ENCODE results near the gene ACOT13. TPM values are rescaled to one million over a fixed set of nuclear protein-coding genes. Genes with fewer than 3 reads are reported as not detected.
"Not testable (repeated sequence)": the region's sequence is repeated elsewhere in the genome, so short reads cannot be mapped to it uniquely, and the experiment has no call there.

ACOT13 gene
- polyA plus RNA-seq, 2 donors, result 8.7 to 21.8 TPM

DNA sequence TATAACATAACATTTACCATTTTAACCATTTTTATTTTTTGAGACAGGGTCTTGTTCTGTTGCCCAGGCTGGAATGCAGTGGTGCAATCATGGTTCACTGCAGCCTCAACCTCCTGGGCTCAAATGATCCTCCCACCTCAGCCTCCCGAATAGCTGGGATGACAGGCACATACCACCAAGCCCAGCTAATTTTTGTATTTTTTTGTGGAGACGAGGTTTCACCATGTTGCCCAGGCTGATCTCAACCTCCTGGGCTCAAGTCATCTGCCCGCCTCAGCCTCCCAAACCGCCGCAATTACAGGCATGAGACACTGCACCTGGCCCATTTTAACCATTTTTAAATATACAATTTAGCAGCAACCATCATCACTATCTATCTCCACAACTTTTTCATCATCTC is 26.2 kb upstream of the ACOT13 start:
- not testable (repeated sequence) for H3K27me3 ChIP-seq (ENCODE audit: control insufficient read depth in 1 of 2, insufficient read depth in 2 of 2, low read length in 2 of 2); H3K4me3 ChIP-seq (ENCODE audit: low read depth in 1 of 2, low read length in 2 of 2); H3K27ac ChIP-seq (ENCODE audit: low read depth in 2 of 2, low read length in 1 of 2); H3K36me3 ChIP-seq (ENCODE audit: control insufficient read depth in 2 of 2, insufficient read depth in 2 of 2, low read length in 1 of 2); H3K9me3 ChIP-seq (ENCODE audit: control insufficient read depth in 2 of 2, insufficient read depth in 1 of 2, low read depth in 1 of 2, low read length in 1 of 2); H3K4me1 ChIP-seq (ENCODE audit: control insufficient read depth in 2 of 2, insufficient read depth in 2 of 2, low read length in 1 of 2)
- 85 to 92% methylated on average over 5 of the region's 5 CpGs for WGBS, 2 donors

DNA sequence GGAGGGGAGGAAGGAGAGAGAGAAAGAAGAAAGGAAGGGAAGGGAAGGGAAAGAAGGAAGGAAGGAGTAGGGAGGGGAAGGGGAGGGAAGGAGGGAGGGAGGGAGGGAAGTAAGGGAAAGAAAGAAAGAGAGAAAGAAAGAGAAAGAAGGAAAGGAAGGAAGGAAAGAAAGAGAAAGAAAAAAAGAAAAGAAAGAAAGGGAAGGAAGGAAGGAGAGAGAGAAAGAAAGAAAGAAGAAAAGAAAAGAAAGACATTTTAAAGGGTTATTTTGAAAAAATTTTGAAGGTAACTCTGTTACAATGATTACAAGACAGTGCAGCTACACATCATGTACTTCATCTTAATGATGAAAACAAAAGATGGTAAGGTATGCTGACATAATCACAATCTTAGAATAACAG is 24.8 kb upstream of the ACOT13 start:
- no peaks in the 10 kb centered on the region for H3K36me3 ChIP-seq (ENCODE audit: control insufficient read depth in 2 of 2, insufficient read depth in 2 of 2, low read length in 1 of 2)
- peaks cover 5 to 6% of the 10 kb centered on the region in 2 donors for H3K4me1 ChIP-seq (ENCODE audit: control insufficient read depth in 2 of 2, insufficient read depth in 2 of 2, low read length in 1 of 2)
- no peaks in the 10 kb centered on the region for H3K9me3 ChIP-seq (ENCODE audit: control insufficient read depth in 2 of 2, insufficient read depth in 1 of 2, low read depth in 1 of 2, low read length in 1 of 2)
- no peaks in the 10 kb centered on the region for H3K27me3 ChIP-seq (ENCODE audit: control insufficient read depth in 1 of 2, insufficient read depth in 2 of 2, low read length in 2 of 2)
- no peak overlapping the region for H3K27ac ChIP-seq (ENCODE audit: low read depth in 2 of 2, low read length in 1 of 2)
- H3K4me3 ChIP-seq (ENCODE audit: low read depth in 1 of 2, low read length in 2 of 2), result no peak overlapping the region

DNA sequence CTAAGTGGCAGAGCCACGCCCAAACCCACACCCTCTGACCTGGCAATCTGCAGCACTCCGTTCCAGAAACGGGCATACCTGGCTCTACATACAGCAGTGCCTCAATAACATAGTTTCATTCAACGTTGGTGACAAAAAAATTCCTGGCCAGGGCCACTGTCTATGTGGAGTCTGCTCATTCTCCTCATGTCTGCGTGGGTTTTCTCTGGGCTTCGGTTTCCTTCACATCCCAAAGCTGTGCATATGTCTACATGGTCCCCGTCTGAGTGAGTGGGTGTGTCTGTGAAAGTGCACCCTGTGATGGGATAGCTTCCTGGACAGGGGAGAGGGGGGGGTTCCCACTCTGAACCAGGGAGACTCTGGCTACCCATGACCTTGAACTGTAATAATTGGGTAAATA is 23.0 kb upstream of the ACOT13 start:
- H3K9me3 ChIP-seq (ENCODE audit: control insufficient read depth in 2 of 2, insufficient read depth in 1 of 2, low read depth in 1 of 2, low read length in 1 of 2), result no peaks in the 10 kb centered on the region
- WGBS, 2 donors, result 63 to 66% methylated on average over 7 of the region's 7 CpGs
- peaks cover 5 to 6% of the 10 kb centered on the region in 2 donors for H3K4me1 ChIP-seq (ENCODE audit: control insufficient read depth in 2 of 2, insufficient read depth in 2 of 2, low read length in 1 of 2)
- no peaks in the 10 kb centered on the region for H3K27me3 ChIP-seq (ENCODE audit: control insufficient read depth in 1 of 2, insufficient read depth in 2 of 2, low read length in 2 of 2)
- no peaks in the 10 kb centered on the region for H3K36me3 ChIP-seq (ENCODE audit: control insufficient read depth in 2 of 2, insufficient read depth in 2 of 2, low read length in 1 of 2)
- H3K4me3 ChIP-seq (ENCODE audit: low read depth in 1 of 2, low read length in 2 of 2), result no peak overlapping the region
- no peak overlapping the region for H3K27ac ChIP-seq (ENCODE audit: low read depth in 2 of 2, low read length in 1 of 2)

GRCh38 chr6:24644377-24644776 is 22.5 kb upstream of the ACOT13 start:
- 68 to 75% methylated on average over 4 of the region's 4 CpGs for WGBS, 2 donors
- no peaks in the 10 kb centered on the region for H3K36me3 ChIP-seq (ENCODE audit: control insufficient read depth in 2 of 2, insufficient read depth in 2 of 2, low read length in 1 of 2)
- no peaks in the 10 kb centered on the region for H3K27me3 ChIP-seq (ENCODE audit: control insufficient read depth in 1 of 2, insufficient read depth in 2 of 2, low read length in 2 of 2)
- H3K9me3 ChIP-seq (ENCODE audit: control insufficient read depth in 2 of 2, insufficient read depth in 1 of 2, low read depth in 1 of 2, low read length in 1 of 2), result no peaks in the 10 kb centered on the region
- H3K27ac ChIP-seq (ENCODE audit: low read depth in 2 of 2, low read length in 1 of 2), result no peak overlapping the region
- H3K4me3 ChIP-seq (ENCODE audit: low read depth in 1 of 2, low read length in 2 of 2), result no peak overlapping the region
- peaks cover 5 to 6% of the 10 kb centered on the region in 2 donors for H3K4me1 ChIP-seq (ENCODE audit: control insufficient read depth in 2 of 2, insufficient read depth in 2 of 2, low read length in 1 of 2)

DNA sequence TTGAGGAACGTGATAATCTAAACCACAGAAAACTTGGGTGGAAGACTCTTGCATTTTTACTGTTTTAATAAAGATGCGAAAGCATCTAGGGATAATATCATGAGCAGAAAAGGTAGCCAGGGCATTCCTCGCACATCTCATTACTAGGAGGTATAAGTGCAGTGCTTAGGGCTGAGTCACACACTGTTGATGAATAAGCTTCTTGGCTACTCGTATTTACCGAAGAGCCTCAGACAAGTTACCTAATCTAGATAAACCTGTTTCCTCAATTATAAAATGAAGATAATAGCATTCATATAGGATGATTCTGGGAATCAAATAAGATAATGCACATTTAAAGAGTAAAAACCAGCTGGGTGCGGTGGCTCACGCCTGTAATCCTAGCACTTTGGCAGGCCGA is 20.1 kb upstream of the ACOT13 start:
- Histone ChIP-seq H3K4me3 (ENCODE audit: low read depth in 1 of 2, low read length in 2 of 2) (no peak overlapping the region), H3K36me3 (ENCODE audit: control insufficient read depth in 2 of 2, insufficient read depth in 2 of 2, low read length in 1 of 2) (no peaks in the 10 kb centered on the region), H3K9me3 (ENCODE audit: control insufficient read depth in 2 of 2, insufficient read depth in 1 of 2, low read depth in 1 of 2, low read length in 1 of 2) (no peaks in the 10 kb centered on the region), H3K27ac (ENCODE audit: low read depth in 2 of 2, low read length in 1 of 2) (peak overlapping the region; percentile 38 to 78), H3K27me3 (ENCODE audit: control insufficient read depth in 1 of 2, insufficient read depth in 2 of 2, low read length in 2 of 2) (no peaks in the 10 kb centered on the region), H3K4me1 (ENCODE audit: control insufficient read depth in 2 of 2, insufficient read depth in 2 of 2, low read length in 1 of 2) (peaks cover 5 to 6% of the 10 kb centered on the region in 2 donors)
- WGBS, 2 donors, result 49 to 62% methylated on average over 8 of the region's 8 CpGs

DNA sequence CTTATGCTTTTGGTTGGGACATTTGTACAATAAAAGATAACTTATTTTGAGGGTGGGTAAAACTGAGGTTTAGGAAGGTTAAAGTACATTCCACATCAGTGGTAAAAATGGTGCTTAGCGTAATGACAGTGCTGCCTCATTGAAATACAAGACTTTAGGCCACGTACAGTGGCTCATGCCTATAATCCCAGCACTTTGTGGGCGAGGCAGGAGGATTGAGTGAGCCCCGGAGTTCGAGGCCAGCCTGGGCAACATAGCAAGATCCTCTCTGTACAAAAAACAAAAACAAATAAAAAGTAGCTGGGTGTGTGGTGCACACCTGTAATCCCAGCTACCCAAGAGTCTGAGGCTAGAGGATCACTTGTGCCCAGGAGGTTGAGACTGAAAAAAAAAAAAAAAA is 18.6 kb upstream of the ACOT13 start:
- 93 to 94% methylated on average over 5 of the region's 5 CpGs for WGBS, 2 donors
- Histone ChIP-seq H3K27ac (ENCODE audit: low read depth in 2 of 2, low read length in 1 of 2) (no peak overlapping the region), H3K9me3 (ENCODE audit: control insufficient read depth in 2 of 2, insufficient read depth in 1 of 2, low read depth in 1 of 2, low read length in 1 of 2) (no peaks in the 10 kb centered on the region), H3K4me3 (ENCODE audit: low read depth in 1 of 2, low read length in 2 of 2) (no peak overlapping the region), H3K27me3 (ENCODE audit: control insufficient read depth in 1 of 2, insufficient read depth in 2 of 2, low read length in 2 of 2) (no peaks in the 10 kb centered on the region), H3K4me1 (ENCODE audit: control insufficient read depth in 2 of 2, insufficient read depth in 2 of 2, low read length in 1 of 2) (peaks cover 5 to 6% of the 10 kb centered on the region in 2 donors), H3K36me3 (ENCODE audit: control insufficient read depth in 2 of 2, insufficient read depth in 2 of 2, low read length in 1 of 2) (peaks cover 0 to 2% of the 10 kb centered on the region in 2 donors)

GRCh38 chr6:24649691-24650090 is 17.2 kb upstream of the ACOT13 start:
- peaks cover 0 to 2% of the 10 kb centered on the region in 2 donors for H3K36me3 ChIP-seq (ENCODE audit: control insufficient read depth in 2 of 2, insufficient read depth in 2 of 2, low read length in 1 of 2)

DNA sequence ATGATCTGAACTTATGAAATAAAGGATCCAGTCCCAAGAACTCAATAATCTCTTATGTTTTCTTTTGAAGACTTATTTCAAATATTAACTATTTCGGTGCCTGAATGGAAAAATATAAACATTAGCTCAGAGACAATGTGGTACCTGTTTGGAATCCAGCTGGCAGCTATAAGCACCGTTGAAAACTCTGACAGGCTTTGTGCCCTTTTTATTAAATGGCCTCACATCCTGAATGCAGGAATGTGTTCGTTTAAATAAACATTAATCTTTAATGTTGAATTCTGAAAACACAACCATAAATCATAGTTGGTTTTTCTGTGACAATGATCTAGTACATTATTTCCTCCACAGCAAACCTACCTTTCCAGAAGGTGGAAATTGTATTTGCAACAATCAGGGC is 16.5 kb upstream of the ACOT13 start:
- no peak overlapping the region for H3K4me3 ChIP-seq (ENCODE audit: low read depth in 1 of 2, low read length in 2 of 2)
- no peaks in the 10 kb centered on the region for H3K9me3 ChIP-seq (ENCODE audit: control insufficient read depth in 2 of 2, insufficient read depth in 1 of 2, low read depth in 1 of 2, low read length in 1 of 2)
- H3K27ac ChIP-seq (ENCODE audit: low read depth in 2 of 2, low read length in 1 of 2), result no peak overlapping the region
- WGBS, 2 donors, result 29 to 31% methylated on average over 3 of the region's 3 CpGs
- H3K4me1 ChIP-seq (ENCODE audit: control insufficient read depth in 2 of 2, insufficient read depth in 2 of 2, low read length in 1 of 2), result peaks cover 5 to 6% of the 10 kb centered on the region in 2 donors
- H3K27me3 ChIP-seq (ENCODE audit: control insufficient read depth in 1 of 2, insufficient read depth in 2 of 2, low read length in 2 of 2), result no peaks in the 10 kb centered on the region
- peaks cover 0 to 2% of the 10 kb centered on the region in 2 donors for H3K36me3 ChIP-seq (ENCODE audit: control insufficient read depth in 2 of 2, insufficient read depth in 2 of 2, low read length in 1 of 2)

More at GRCh38 chr6:24649691-24650090, 17.2 kb upstream of the ACOT13 start:
- H3K9me3 ChIP-seq (ENCODE audit: control insufficient read depth in 2 of 2, insufficient read depth in 1 of 2, low read depth in 1 of 2, low read length in 1 of 2), result no peaks in the 10 kb centered on the region
- peaks cover 5 to 6% of the 10 kb centered on the region in 2 donors for H3K4me1 ChIP-seq (ENCODE audit: control insufficient read depth in 2 of 2, insufficient read depth in 2 of 2, low read length in 1 of 2)
- WGBS, 2 donors, result 69 to 74% methylated on average over 2 of the region's 2 CpGs
- H3K27me3 ChIP-seq (ENCODE audit: control insufficient read depth in 1 of 2, insufficient read depth in 2 of 2, low read length in 2 of 2), result no peaks in the 10 kb centered on the region
- H3K27ac ChIP-seq (ENCODE audit: low read depth in 2 of 2, low read length in 1 of 2), result no peak overlapping the region
- no peak overlapping the region for H3K4me3 ChIP-seq (ENCODE audit: low read depth in 1 of 2, low read length in 2 of 2)

GRCh38 chr6:24655215-24655614 is 11.7 kb upstream of the ACOT13 start:
- Histone ChIP-seq H3K9me3 (ENCODE audit: control insufficient read depth in 2 of 2, insufficient read depth in 1 of 2, low read depth in 1 of 2, low read length in 1 of 2) (no peaks in the 10 kb centered on the region), H3K4me1 (ENCODE audit: control insufficient read depth in 2 of 2, insufficient read depth in 2 of 2, low read length in 1 of 2) (no peaks in the 10 kb centered on the region), H3K36me3 (ENCODE audit: control insufficient read depth in 2 of 2, insufficient read depth in 2 of 2, low read length in 1 of 2) (peaks cover 2% of the 10 kb centered on the region in 2 donors), H3K4me3 (ENCODE audit: low read depth in 1 of 2, low read length in 2 of 2) (no peak overlapping the region), H3K27me3 (ENCODE audit: control insufficient read depth in 1 of 2, insufficient read depth in 2 of 2, low read length in 2 of 2) (no peaks in the 10 kb centered on the region), H3K27ac (ENCODE audit: low read depth in 2 of 2, low read length in 1 of 2) (no peak overlapping the region)
- WGBS, 2 donors, result 79 to 84% methylated on average over 1 of the region's 1 CpG

DNA sequence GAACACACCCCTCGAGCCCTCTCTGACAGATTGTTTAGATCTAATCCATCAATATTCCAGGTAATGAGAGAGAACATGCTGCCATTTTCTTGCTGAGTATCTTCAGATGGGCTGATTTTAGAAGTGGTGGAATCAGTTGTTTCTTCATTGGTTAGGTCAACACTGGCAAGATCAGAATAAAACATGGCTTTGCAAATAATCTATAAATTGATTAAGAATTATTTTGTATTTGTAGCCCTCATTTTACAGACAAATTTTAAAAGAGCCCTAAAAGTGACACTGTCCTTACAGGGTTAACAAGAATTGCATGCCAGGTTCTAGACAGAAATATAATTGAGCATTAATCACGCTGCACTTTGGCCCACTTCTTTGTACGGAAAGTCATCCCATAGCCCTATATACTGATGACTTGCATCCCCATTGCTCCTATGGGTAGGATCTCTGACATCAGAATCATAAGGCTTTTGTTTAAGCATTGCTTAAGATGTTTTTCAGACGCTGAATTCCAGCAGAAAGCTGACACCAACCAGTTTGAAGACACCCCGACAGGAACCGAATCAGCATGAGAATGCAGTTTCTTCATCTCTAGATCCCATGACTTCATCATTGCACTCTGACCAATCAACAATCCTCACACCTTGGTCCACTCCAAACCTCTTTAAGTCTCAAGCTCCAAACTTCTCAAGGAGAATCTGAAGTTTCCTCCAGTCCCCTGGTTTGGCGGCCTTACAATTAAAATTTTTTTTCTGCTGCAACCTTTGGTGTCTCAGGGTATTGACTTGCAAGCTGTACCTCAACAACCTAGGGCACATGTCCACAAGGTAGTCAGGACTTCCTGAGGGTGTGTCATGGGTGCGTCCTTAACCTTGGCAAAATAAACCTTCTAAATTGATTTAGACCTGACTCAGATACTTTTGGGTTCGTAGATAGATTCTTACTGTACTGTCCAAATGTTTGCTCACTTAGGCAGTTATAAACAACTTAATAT is 8.0 kb upstream of the ACOT13 start:
- H3K4me1 ChIP-seq (ENCODE audit: control insufficient read depth in 2 of 2, insufficient read depth in 2 of 2, low read length in 1 of 2), result peaks cover 0 to 3% of the 10 kb centered on the region in 2 donors
- no peak overlapping the region for H3K4me3 ChIP-seq (ENCODE audit: low read depth in 1 of 2, low read length in 2 of 2)
- 68 to 72% methylated on average over 9 of the region's 9 CpGs for WGBS, 2 donors
- H3K27me3 ChIP-seq (ENCODE audit: control insufficient read depth in 1 of 2, insufficient read depth in 2 of 2, low read length in 2 of 2), result no peaks in the 10 kb centered on the region
- H3K36me3 ChIP-seq (ENCODE audit: control insufficient read depth in 2 of 2, insufficient read depth in 2 of 2, low read length in 1 of 2), result peaks cover 0 to 2% of the 10 kb centered on the region in 2 donors
- H3K27ac ChIP-seq (ENCODE audit: low read depth in 2 of 2, low read length in 1 of 2), result peak overlapping the region in 1 of 2 donors; percentile 4
- no peaks in the 10 kb centered on the region for H3K9me3 ChIP-seq (ENCODE audit: control insufficient read depth in 2 of 2, insufficient read depth in 1 of 2, low read depth in 1 of 2, low read length in 1 of 2)
